AG04450 (cell line): Measurements from ENCODE around the gene TRMT2A. TPM values are rescaled to one million over a fixed set of nuclear protein-coding genes. Genes with fewer than 3 reads are reported as not detected.

ENCODE experiments used
- CTCF ChIA-PET: fragments of 300-600, 350-600 bp; formaldehyde crosslinking; extraction: SDS; loops from one replicate; lab custom pipeline; 2022; ENCODE audit warnings: antibody characterized with exemption, inconsistent platforms; lab: Charles Lee
- POLR2A ChIA-PET: fragments of 350-600 bp; formaldehyde crosslinking; extraction: SDS; loops from one replicate; lab custom pipeline; 2021; ENCODE audit warnings: antibody characterized with exemption, inconsistent platforms; lab: Yijun Ruan, JAX
- DNase-seq: peaks from one replicate; pipeline ENCODE4 v3.0.0-alpha.2; 2011; ENCODE audit warnings: low read depth, low spot score
- H3K27ac ChIP-seq: one replicate; pipeline ENCODE4 v1.5.1; 2012; ENCODE audit warnings: low read depth, low read length, control low read depth
- H3K27me3 ChIP-seq: one replicate; pipeline ENCODE4 v1.6.0; 2012; ENCODE audit warnings: low read length; ENCODE audit not compliant: control insufficient read depth, insufficient read depth
- H3K4me3 ChIP-seq: 2 replicates; pipeline ENCODE4 v1.5.1; 2011; ENCODE audit warnings: mild to moderate bottlenecking, low read depth, low read length, control low read depth
- H3K9me3 ChIP-seq: 2 replicates; pipeline ENCODE4 v1.5.1; 2012; ENCODE audit warnings: low read length; ENCODE audit not compliant: control insufficient read depth, insufficient read depth
- CTCF ChIP-seq: IDR thresholded peaks from 2 replicates; pipeline ENCODE4 v1.5.1; 2011; ENCODE audit warnings: low read depth, low read length, control low read depth, inconsistent platforms
- polyA minus RNA-seq: library from RNA; depleted of rRNA, polyadenylated mRNA; stranded (reverse); fragments of >200 nt; gene quantifications from 2 replicates; pipeline ENCODE4 v1.2.3, GENCODE V29; 2011; rRNA and poly(A)+ RNA removed
- polyA plus RNA-seq: library from polyadenylated mRNA; depleted of rRNA; stranded (reverse); fragments of >200 nt; gene quantifications from 2 replicates; pipeline ENCODE4 v1.2.3, GENCODE V29; 2011; rRNA removed

TRMT2A gene
- polyA plus RNA-seq (15.6 and 20.4 TPM in 2 replicates), polyA minus RNA-seq (28.4 and 36.5 TPM in 2 replicates)

GRCh38 chr22:20116951-20117632 is at the start of gene TRMT2A:
TRMT2A (minus strand) TSS chr22:20117226; CDS start chr22:20116906, 320 bp downstream.
- ChIA-PET CTCF (no interaction called here), POLR2A (interaction anchor here (0.8 to 2.7 kb wide), 5 partner anchors 11 to 452 kb away, joined by 3 to 14 read pairs (median 4); no protein-coding TSS in a partner anchor)
- no peak for TF ChIP-seq CTCF
- peak within 1 kb of the TSS; percentile 75 for H3K27ac ChIP-seq
- H3K27me3 ChIP-seq: no peaks in the 10 kb centered on the region
- no peaks in the 10 kb centered on the region; the same call in 1 of the 2 replicates for H3K9me3 ChIP-seq
- H3K4me3 ChIP-seq: peak within 1 kb of the TSS; percentile 98
- DNase-seq: peak; percentile 94

GRCh38 chr22:20166703-20167102 is 49.7 kb upstream of the TRMT2A start:
- no peak for DNase-seq
- CTCF ChIA-PET: no interaction called here
- POLR2A ChIA-PET: no interaction called here
- TF ChIP-seq CTCF: no peak
- peaks cover 3% of the 10 kb centered on the region; the same call in 1 of the 2 replicates for H3K9me3 ChIP-seq
- H3K27ac ChIP-seq: no peak overlapping the region
- H3K4me3 ChIP-seq: no peak overlapping the region
- H3K27me3 ChIP-seq: peaks cover 15% of the 10 kb centered on the region

DNA sequence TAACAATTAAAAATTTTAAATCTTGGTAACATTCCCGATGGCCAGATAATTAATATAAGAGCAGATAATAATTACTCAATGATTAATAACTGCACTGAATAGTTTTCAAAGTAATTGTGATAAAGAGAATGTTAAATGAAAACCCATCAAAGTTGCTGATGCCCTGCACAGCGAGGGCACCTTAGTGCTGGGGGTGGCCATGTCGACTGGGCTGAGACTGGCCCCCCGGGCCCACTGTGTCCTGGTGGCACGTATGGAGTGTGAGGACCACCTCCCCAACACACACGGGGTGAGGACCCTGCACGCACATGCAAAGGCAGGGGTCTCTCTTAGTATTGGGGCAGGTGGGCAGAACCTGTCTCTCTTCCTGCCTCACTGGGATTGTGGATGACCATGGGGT is 48.9 kb upstream of the TRMT2A start:
- Histone ChIP-seq H3K4me3 (no peak overlapping the region), H3K9me3 (peaks cover 3% of the 10 kb centered on the region; the same call in 1 of the 2 replicates), H3K27me3 (peaks cover 17% of the 10 kb centered on the region), H3K27ac (no peak overlapping the region)
- ChIA-PET CTCF (no interaction called here), POLR2A (no interaction called here)
- DNase-seq: no peak
- no peak for TF ChIP-seq CTCF

GRCh38 chr22:20165421-20165820 is 48.4 kb upstream of the TRMT2A start:
- H3K9me3 ChIP-seq: peaks cover 3% of the 10 kb centered on the region; the same call in 1 of the 2 replicates
- DNase-seq: no peak
- no peak overlapping the region for H3K27ac ChIP-seq
- peaks cover 16% of the 10 kb centered on the region for H3K27me3 ChIP-seq
- no peak for TF ChIP-seq CTCF
- ChIA-PET POLR2A (no interaction called here), CTCF (interaction anchor here (0.6 kb wide), 1 partner anchor 361 kb away, joined by 3 read pairs; no protein-coding TSS in a partner anchor)
- H3K4me3 ChIP-seq: no peak overlapping the region

DNA sequence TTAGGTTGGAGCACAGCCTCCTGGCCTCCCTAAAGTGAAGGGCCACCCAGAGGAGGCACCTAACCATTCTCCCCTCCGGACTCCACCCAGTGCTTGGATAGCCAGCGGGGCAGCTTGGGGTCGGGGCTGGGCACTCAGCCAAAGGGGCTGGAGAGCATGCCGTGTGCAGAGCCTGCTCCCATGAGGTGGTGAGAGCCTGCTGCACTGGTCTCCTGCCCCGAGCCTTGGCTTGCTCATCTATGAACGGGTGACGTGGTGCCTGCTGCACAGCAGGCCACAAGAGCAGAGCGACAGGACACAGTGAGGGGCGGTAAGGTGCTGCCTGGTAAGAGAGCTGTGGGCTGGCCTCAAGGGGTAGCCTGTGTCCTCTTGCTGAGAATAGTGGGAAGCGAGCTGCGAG is 47.8 kb upstream of the TRMT2A start:
- peaks cover 3% of the 10 kb centered on the region; the same call in 1 of the 2 replicates for H3K9me3 ChIP-seq
- H3K27ac ChIP-seq: no peak overlapping the region
- peaks cover 19% of the 10 kb centered on the region for H3K27me3 ChIP-seq
- POLR2A ChIA-PET: no interaction called here
- CTCF ChIA-PET: interaction anchor here (0.6 kb wide), 1 partner anchor 361 kb away, joined by 3 read pairs; no protein-coding TSS in a partner anchor
- H3K4me3 ChIP-seq: no peak overlapping the region
- TF ChIP-seq CTCF: no peak
- DNase-seq: no peak
